ENCODE measurements around the gene ZNF577.

DNA sequence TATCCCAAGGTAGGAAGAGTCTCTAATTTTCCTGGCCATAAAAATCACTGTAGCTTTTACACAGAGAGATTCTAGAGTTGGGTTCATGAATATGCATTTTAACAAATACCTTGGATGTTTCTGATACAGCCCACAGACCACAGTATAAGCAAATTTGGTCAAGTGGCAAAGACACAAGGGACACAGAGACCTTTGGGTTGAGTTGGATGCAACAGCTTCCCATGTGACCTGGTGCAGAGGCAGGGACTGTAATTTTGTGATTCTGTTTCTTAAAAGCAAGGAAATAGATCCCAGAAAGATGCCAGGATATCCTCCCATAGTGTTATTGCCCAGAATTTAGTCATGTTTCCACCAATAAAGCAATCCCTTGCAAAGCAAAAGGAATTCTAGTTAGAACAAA, 65.8 kb downstream of the ZNF577 start:
- TF ChIP-seq CTCF (IDR thresholded peaks at IDR 0.05) (no peak), POLR2AphosphoS5 (IDR thresholded peaks at IDR 0.05) (no peak), POLR2A (IDR thresholded peaks at IDR 0.05) (no peak), EP300 (IDR thresholded peaks at IDR 0.05) (no peak)

All from gastroesophageal sphincter (tissue), 3 donors.